Liver (tissue), 9 donors: ENCODE data around the gene SRSF3. TPM values are rescaled to one million over a fixed set of nuclear protein-coding genes. Genes with fewer than 3 reads are reported as not detected.

ENCODE experiments used
- DNase-seq: peaks from one replicate; pipeline ENCODE4 v3.0.0-alpha.2; 2017; ENCODE audit warnings: low spot score
- H3K27ac ChIP-seq, 2 donors: one replicate each; pipeline ENCODE4 v1.7.0; 2013; ENCODE audit warnings: inconsistent platforms in 2 of 2, low read length in 2 of 2, control low read depth in 1 of 2, low read depth in 1 of 2, mild to moderate bottlenecking in 1 of 2
- H3K27me3 ChIP-seq, 4 donors: one replicate each; pipeline versions ENCODE4 v1.6.1 to v1.7.0; 2013; ENCODE audit warnings: low read length in 3 of 4, inconsistent platforms in 1 of 4, mild to moderate bottlenecking in 1 of 4, moderate library complexity in 1 of 4; ENCODE audit not compliant: control insufficient read depth in 4 of 4, insufficient read depth in 4 of 4
- H3K36me3 ChIP-seq, 4 donors: one replicate each; pipeline versions ENCODE4 v1.6.1 to v1.7.0; 2013; ENCODE audit warnings: low read length in 3 of 4, mild to moderate bottlenecking in 3 of 4, low read depth in 1 of 4, moderate library complexity in 1 of 4; ENCODE audit not compliant: control insufficient read depth in 4 of 4, insufficient read depth in 3 of 4
- H3K4me1 ChIP-seq, 4 donors: one replicate each; pipeline versions ENCODE4 v1.6.1 to v1.7.0; 2013; ENCODE audit warnings: low read length in 3 of 4, mild to moderate bottlenecking in 3 of 4, moderate library complexity in 1 of 4; ENCODE audit not compliant: control insufficient read depth in 4 of 4, insufficient read depth in 4 of 4
- H3K4me3 ChIP-seq, 3 donors: one replicate each; pipeline versions ENCODE4 v1.6.1 to v1.7.0; 2013; ENCODE audit warnings: low read length in 3 of 3, control low read depth in 1 of 3, low read depth in 1 of 3, mild to moderate bottlenecking in 1 of 3
- H3K9ac ChIP-seq, 2 donors: one replicate each; pipeline ENCODE4 v1.7.0; 2013; ENCODE audit warnings: low read length in 2 of 2, mild to moderate bottlenecking in 2 of 2, moderate library complexity in 2 of 2, control low read depth in 1 of 2, low read depth in 1 of 2
- H3K9me3 ChIP-seq, 4 donors: one replicate each; pipeline versions ENCODE4 v1.6.1 to v1.7.0; 2013; ENCODE audit warnings: low read length in 3 of 4; ENCODE audit not compliant: control insufficient read depth in 4 of 4
- ATF3 ChIP-seq: IDR thresholded peaks from 2 replicates; pipeline ENCODE4 v1.6.1; 2016; ENCODE audit warnings: antibody characterized with exemption
- EGR1 ChIP-seq, 2 donors: IDR thresholded peaks; 2 replicates each; pipeline ENCODE4 v1.6.1; 2016 to 2018; ENCODE audit warnings: antibody characterized with exemption in 2 of 2, low read depth in 2 of 2
- FOXA1 ChIP-seq: IDR thresholded peaks from 2 replicates; pipeline ENCODE4 v1.6.1; 2016; ENCODE audit warnings: antibody characterized with exemption
- FOXA2 ChIP-seq: IDR thresholded peaks from 2 replicates; pipeline ENCODE4 v1.6.1; 2016; ENCODE audit warnings: antibody characterized with exemption
- GABPA ChIP-seq, 2 donors: IDR thresholded peaks in 1 of 2; conservative IDR thresholded peaks in 1 of 2; 2 replicates each; pipeline ENCODE4 v1.6.1; 2016; ENCODE audit warnings: antibody characterized with exemption in 2 of 2, mild to moderate bottlenecking in 1 of 2, moderate library complexity in 1 of 2
- HNF4A ChIP-seq, 2 donors: conservative IDR thresholded peaks; 2 replicates each; pipeline ENCODE4 v1.6.1; 2016; ENCODE audit warnings: antibody characterized with exemption in 2 of 2, mild to moderate bottlenecking in 2 of 2
- HNF4G ChIP-seq: IDR thresholded peaks from 2 replicates; pipeline ENCODE4 v1.6.1; 2016; ENCODE audit warnings: antibody characterized with exemption
- JUND ChIP-seq, 2 donors: IDR thresholded peaks; 2 replicates each; pipeline ENCODE4 v1.6.1; 2016; ENCODE audit warnings: antibody characterized with exemption in 2 of 2
- RXRA ChIP-seq, 2 donors: IDR thresholded peaks; 2 replicates each; pipeline ENCODE4 v1.6.1; 2017 to 2018; ENCODE audit warnings: antibody characterized with exemption in 2 of 2, mild to moderate bottlenecking in 1 of 2
- SP1 ChIP-seq: IDR thresholded peaks from 2 replicates; pipeline ENCODE4 v1.6.1; 2018; ENCODE audit warnings: antibody characterized with exemption, mild to moderate bottlenecking
- TAF1 ChIP-seq: conservative IDR thresholded peaks from 2 replicates; pipeline ENCODE4 v1.6.1; 2016; ENCODE audit warnings: antibody characterized with exemption, mild to moderate bottlenecking
- YY1 ChIP-seq: IDR thresholded peaks from 2 replicates; pipeline ENCODE4 v1.6.1; 2016; ENCODE audit warnings: antibody characterized with exemption, mild to moderate bottlenecking
- WGBS: extraction: QIAGEN DNeasy Blood & Tissue Kit; methylation state at CpG from one replicate; pipeline ENCODE4 v1.1.7; 2013; 5-methylcytosine and 5-hydroxymethylcytosine counted together
- polyA plus RNA-seq, 2 donors: library from polyadenylated mRNA; stranded (reverse) in 1 of 2; unstranded in 1 of 2; fragments of 200-250 nt in 1 of 2; fragments of >200 nt in 1 of 2; fragmentation: Nextera tagmentation in 1 of 2; extraction: Ambion mirVana in 1 of 2; gene quantifications; one replicate each; pipeline versions ENCODE4 v1.2.1 to v1.2.3, GENCODE V29; 2013 to 2015
- total RNA-seq, 2 donors: library from RNA; depleted of rRNA; stranded (reverse); fragments of >200 nt; gene quantifications; one replicate each; pipeline ENCODE4 v1.2.3, GENCODE V29; 2014
- TF ChIP-seq, protein P1 (sequence below): IDR thresholded peaks from 2 replicates; pipeline ENCODE4 v1.6.1; 2016; ENCODE audit warnings: antibody characterized with exemption, mild to moderate bottlenecking
- TF ChIP-seq, protein P2 (sequence below): IDR thresholded peaks from 2 replicates; pipeline ENCODE4 v1.6.1; 2016; ENCODE audit warnings: antibody characterized with exemption
- TF ChIP-seq, protein P3 (sequence below): IDR thresholded peaks from 2 replicates; pipeline ENCODE4 v1.6.1; 2016; ENCODE audit warnings: antibody characterized with exemption
- donor health status: healthy.
- donor health status: healthy.
- donor health status: healthy.
- donor health status: healthy.
- donor health status: healthy.

SRSF3 gene
- total and polyA plus RNA-seq, 4 donors: 62.8 to 103 (median 101) TPM

DNA sequence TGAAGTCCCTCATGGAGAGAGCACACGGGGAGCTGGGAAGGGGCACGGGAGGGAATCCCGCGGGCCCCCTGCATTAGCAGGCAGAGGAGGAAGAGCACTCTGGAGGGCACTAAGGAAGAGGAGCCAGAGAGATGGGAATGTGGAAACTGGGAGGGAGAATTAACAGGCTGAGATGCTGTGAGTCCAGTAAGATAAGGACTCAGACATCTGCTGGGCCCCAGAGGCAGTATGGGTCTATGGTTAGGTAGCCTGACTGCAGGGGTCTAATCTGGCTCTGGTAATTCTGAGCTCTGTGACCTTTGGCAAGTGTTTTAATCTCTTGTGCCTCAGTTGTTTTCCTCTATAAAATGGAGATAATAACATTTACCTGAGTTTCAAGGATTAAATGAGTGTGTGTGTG, 15.7 kb upstream of the SRSF3 start:
- no peak overlapping the region for H3K27ac ChIP-seq
- no peak overlapping the region for H3K9ac ChIP-seq
- DNase-seq: no peak
- no peak overlapping the region for H3K4me3 ChIP-seq
- H3K36me3 ChIP-seq: no peaks in the 10 kb centered on the region
- H3K4me1 ChIP-seq: peaks cover 0 to 4% (median 3%) of the 10 kb centered on the region in 4 donors
- H3K27me3 ChIP-seq: no peaks in the 10 kb centered on the region
- no peak for TF ChIP-seq FOXA2
- TF ChIP-seq, protein P1, sequence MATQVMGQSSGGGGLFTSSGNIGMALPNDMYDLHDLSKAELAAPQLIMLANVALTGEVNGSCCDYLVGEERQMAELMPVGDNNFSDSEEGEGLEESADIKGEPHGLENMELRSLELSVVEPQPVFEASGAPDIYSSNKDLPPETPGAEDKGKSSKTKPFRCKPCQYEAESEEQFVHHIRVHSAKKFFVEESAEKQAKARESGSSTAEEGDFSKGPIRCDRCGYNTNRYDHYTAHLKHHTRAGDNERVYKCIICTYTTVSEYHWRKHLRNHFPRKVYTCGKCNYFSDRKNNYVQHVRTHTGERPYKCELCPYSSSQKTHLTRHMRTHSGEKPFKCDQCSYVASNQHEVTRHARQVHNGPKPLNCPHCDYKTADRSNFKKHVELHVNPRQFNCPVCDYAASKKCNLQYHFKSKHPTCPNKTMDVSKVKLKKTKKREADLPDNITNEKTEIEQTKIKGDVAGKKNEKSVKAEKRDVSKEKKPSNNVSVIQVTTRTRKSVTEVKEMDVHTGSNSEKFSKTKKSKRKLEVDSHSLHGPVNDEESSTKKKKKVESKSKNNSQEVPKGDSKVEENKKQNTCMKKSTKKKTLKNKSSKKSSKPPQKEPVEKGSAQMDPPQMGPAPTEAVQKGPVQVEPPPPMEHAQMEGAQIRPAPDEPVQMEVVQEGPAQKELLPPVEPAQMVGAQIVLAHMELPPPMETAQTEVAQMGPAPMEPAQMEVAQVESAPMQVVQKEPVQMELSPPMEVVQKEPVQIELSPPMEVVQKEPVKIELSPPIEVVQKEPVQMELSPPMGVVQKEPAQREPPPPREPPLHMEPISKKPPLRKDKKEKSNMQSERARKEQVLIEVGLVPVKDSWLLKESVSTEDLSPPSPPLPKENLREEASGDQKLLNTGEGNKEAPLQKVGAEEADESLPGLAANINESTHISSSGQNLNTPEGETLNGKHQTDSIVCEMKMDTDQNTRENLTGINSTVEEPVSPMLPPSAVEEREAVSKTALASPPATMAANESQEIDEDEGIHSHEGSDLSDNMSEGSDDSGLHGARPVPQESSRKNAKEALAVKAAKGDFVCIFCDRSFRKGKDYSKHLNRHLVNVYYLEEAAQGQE: no peak
- TF ChIP-seq, protein P2, sequence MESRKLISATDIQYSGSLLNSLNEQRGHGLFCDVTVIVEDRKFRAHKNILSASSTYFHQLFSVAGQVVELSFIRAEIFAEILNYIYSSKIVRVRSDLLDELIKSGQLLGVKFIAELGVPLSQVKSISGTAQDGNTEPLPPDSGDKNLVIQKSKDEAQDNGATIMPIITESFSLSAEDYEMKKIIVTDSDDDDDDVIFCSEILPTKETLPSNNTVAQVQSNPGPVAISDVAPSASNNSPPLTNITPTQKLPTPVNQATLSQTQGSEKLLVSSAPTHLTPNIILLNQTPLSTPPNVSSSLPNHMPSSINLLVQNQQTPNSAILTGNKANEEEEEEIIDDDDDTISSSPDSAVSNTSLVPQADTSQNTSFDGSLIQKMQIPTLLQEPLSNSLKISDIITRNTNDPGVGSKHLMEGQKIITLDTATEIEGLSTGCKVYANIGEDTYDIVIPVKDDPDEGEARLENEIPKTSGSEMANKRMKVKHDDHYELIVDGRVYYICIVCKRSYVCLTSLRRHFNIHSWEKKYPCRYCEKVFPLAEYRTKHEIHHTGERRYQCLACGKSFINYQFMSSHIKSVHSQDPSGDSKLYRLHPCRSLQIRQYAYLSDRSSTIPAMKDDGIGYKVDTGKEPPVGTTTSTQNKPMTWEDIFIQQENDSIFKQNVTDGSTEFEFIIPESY: no peak
- no peak for TF ChIP-seq TAF1
- TF ChIP-seq EGR1 (IDR thresholded peaks at IDR 0.05; ENCODE audit: low read depth in 2 of 2): no peak
- no peak for TF ChIP-seq GABPA (IDR thresholded peaks at IDR 0.05 in 1 of 2, conservative IDR thresholded peaks at IDR 0.05 in 1 of 2)
- no peak for TF ChIP-seq RXRA (IDR thresholded peaks at IDR 0.05)
- TF ChIP-seq HNF4G: no peak
- no peak for TF ChIP-seq ATF3
- TF ChIP-seq, protein P3, sequence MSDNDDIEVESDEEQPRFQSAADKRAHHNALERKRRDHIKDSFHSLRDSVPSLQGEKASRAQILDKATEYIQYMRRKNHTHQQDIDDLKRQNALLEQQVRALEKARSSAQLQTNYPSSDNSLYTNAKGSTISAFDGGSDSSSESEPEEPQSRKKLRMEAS: no peak
- no peak for TF ChIP-seq YY1
- no peak for TF ChIP-seq SP1
- TF ChIP-seq FOXA1: no peak
- TF ChIP-seq JUND (IDR thresholded peaks at IDR 0.05): no peak
- no peaks in the 10 kb centered on the region for H3K9me3 ChIP-seq
- WGBS: 96% methylated on average over 4 of the region's 4 CpGs

GRCh38 chr6:36580184-36580526, 14.0 kb upstream of the SRSF3 start:
- Histone ChIP-seq H3K4me1 (peaks cover 0 to 4% (median 3%) of the 10 kb centered on the region in 4 donors), H3K9ac (no peak overlapping the region), H3K27ac (no peak overlapping the region), H3K27me3 (no peaks in the 10 kb centered on the region), H3K9me3 (no peaks in the 10 kb centered on the region), H3K4me3 (no peak overlapping the region), H3K36me3 (no peaks in the 10 kb centered on the region)
- 88% methylated on average over 8 of the region's 8 CpGs for WGBS
- DNase-seq: no peak
- TF ChIP-seq ATF3 (no peak), RXRA (IDR thresholded peaks at IDR 0.05) (no peak), HNF4G (no peak), EGR1 (IDR thresholded peaks at IDR 0.05; ENCODE audit: low read depth in 2 of 2) (no peak), HNF4A (conservative IDR thresholded peaks at IDR 0.05) (no peak), FOXA1 (no peak), JUND (IDR thresholded peaks at IDR 0.05) (no peak), SP1 (no peak)
- TF ChIP-seq, protein P3: no peak
- TF ChIP-seq, protein P2: no peak
- TF ChIP-seq, protein P1: no peak
